Caco-2 (cell line): ENCODE measurements around the gene COMMD1. TPM values are rescaled to one million over a fixed set of nuclear protein-coding genes. Genes with fewer than 3 reads are reported as not detected.

Experiments used
- BruUV-seq: library from RNA; stranded (reverse); fragments of 400-500 nt; replicated peaks from 2 replicates; lab custom pipeline; 2021; lab: Mats Ljungman, UMichigan
- CTCF ChIA-PET: fragments of 300-600 bp; sonication (Branson Sonifier 250); formaldehyde crosslinking; loops from one replicate; lab custom pipeline; 2022; ENCODE audit warnings: antibody characterized with exemption; lab: Charles Lee
- POLR2A ChIA-PET: fragments of 300-600 bp; sonication (Branson Sonifier 250); formaldehyde crosslinking; loops from one replicate; lab custom pipeline; 2022; ENCODE audit warnings: antibody characterized with exemption; lab: Charles Lee
- DNase-seq, 2 experiments: peaks; one replicate each; pipeline versions ENCODE4 v3.0.0 to v3.0.0-alpha.2; 2020 to 2022
- H3K27me3 ChIP-seq: replicated peaks from 2 replicates; pipeline ENCODE4 v1.6.0; 2011; ENCODE audit warnings: low read length; ENCODE audit not compliant: control insufficient read depth, insufficient read depth
- H3K36me3 ChIP-seq: 2 replicates; pipeline ENCODE4 v1.5.1; 2011; ENCODE audit warnings: low read length; ENCODE audit not compliant: control insufficient read depth, insufficient read depth
- H3K4me1 ChIP-seq: fragments of 250-450 bp; sonication (Bioruptor Pico); 2 replicates; pipeline ENCODE4 v1.5.1; 2020; ENCODE audit warnings: mild to moderate bottlenecking
- H3K4me3 ChIP-seq: 2 replicates; pipeline ENCODE4 v1.5.1; 2011; ENCODE audit warnings: low read depth, mild to moderate bottlenecking, control low read depth, low read length
- H3K9me3 ChIP-seq: fragments of 250-450 bp; sonication (Bioruptor Pico); 2 replicates; pipeline ENCODE4 v1.5.1; 2020; ENCODE audit warnings: mild to moderate bottlenecking, moderate library complexity
- H3K27ac Mint-ChIP-seq: one replicate; pipeline ENCODE4 v1.8.0; 2022; ENCODE audit warnings: mixed read lengths; ENCODE audit not compliant: unreplicated experiment
- H3K27me3 Mint-ChIP-seq: one replicate; pipeline ENCODE4 v1.8.0; 2022; ENCODE audit warnings: mixed read lengths; ENCODE audit not compliant: insufficient read depth, unreplicated experiment
- H3K36me3 Mint-ChIP-seq: one replicate; pipeline ENCODE4 v1.8.0; 2022; ENCODE audit warnings: mild to moderate bottlenecking, mixed read lengths; ENCODE audit not compliant: insufficient read depth, unreplicated experiment
- H3K4me1 Mint-ChIP-seq: one replicate; pipeline ENCODE4 v1.8.0; 2022; ENCODE audit warnings: low read depth, mixed read lengths; ENCODE audit not compliant: unreplicated experiment
- H3K4me3 Mint-ChIP-seq: one replicate; pipeline ENCODE4 v1.8.0; 2022; ENCODE audit warnings: mild to moderate bottlenecking, moderate library complexity, mixed read lengths; ENCODE audit not compliant: unreplicated experiment
- H3K9me3 Mint-ChIP-seq: one replicate; pipeline ENCODE4 v1.8.0; 2022; ENCODE audit warnings: mixed read lengths; ENCODE audit not compliant: unreplicated experiment
- CTCF ChIP-seq, 2 experiments: fragments of 200-600 bp in 1 of 2; IDR thresholded peaks; 1 replicate in 1 of 2; 2 replicates in 1 of 2; pipeline versions ENCODE4 v1.5.1 to v1.8.0; 2011 to 2022; ENCODE audit warnings: antibody characterized with exemption in 1 of 2, control low read depth in 1 of 2, inconsistent platforms in 1 of 2, low read depth in 1 of 2, low read length in 1 of 2, mild to moderate bottlenecking in 1 of 2, moderate library complexity in 1 of 2; ENCODE audit not compliant: insufficient read depth in 1 of 2, severe bottlenecking in 1 of 2, unreplicated experiment in 1 of 2
- intact Hi-C: fragments of 100-400 bp; cut with micrococcal nuclease; formaldehyde crosslinking; loops from one replicate; pipeline ENCODE4 v1.10.0; 2022; ENCODE audit not compliant: unreplicated experiment
- total RNA-seq: library from RNA; stranded (reverse); gene quantifications from 2 replicates; pipeline ENCODE4 v1.2.3, GENCODE V29; 2022

The COMMD1 gene
- total RNA-seq, 1 experiment from 2014 or later, result 56.7 TPM

GRCh38 chr2:62042400-62042799, 136.9 kb downstream of the COMMD1 start:
- intact Hi-C loops, result no loop called here
- TF ChIP-seq CTCF (IDR thresholded peaks at IDR 0.05; ENCODE audit: insufficient read depth in 1 of 2, low read depth in 1 of 2, low read length in 1 of 2, severe bottlenecking in 1 of 2, unreplicated experiment in 1 of 2), result no peak
- Histone ChIP-seq H3K36me3 (no peaks in the 10 kb centered on the region), H3K4me1 (peaks cover 20% of the 10 kb centered on the region), H3K4me3 (no peak overlapping the region), H3K27me3 (no peaks in the 10 kb centered on the region), H3K9me3 (peaks cover 8% of the 10 kb centered on the region; the same call in 1 of the 2 replicates)
- peaks cover 5% of the 10 kb centered on the region for H3K36me3 Mint-ChIP-seq
- peaks cover 9% of the 10 kb centered on the region for H3K4me1 Mint-ChIP-seq
- BruUV-seq, result no TSS peak
- DNase-seq, result no peak
- no peak overlapping the region for H3K4me3 Mint-ChIP-seq
- POLR2A ChIA-PET, result no interaction called here
- peak overlapping the region; percentile 46 for H3K27ac Mint-ChIP-seq
- H3K9me3 Mint-ChIP-seq, result peaks cover 6% of the 10 kb centered on the region
- H3K27me3 Mint-ChIP-seq, result no peaks in the 10 kb centered on the region
- CTCF ChIA-PET, result no interaction called here

DNA sequence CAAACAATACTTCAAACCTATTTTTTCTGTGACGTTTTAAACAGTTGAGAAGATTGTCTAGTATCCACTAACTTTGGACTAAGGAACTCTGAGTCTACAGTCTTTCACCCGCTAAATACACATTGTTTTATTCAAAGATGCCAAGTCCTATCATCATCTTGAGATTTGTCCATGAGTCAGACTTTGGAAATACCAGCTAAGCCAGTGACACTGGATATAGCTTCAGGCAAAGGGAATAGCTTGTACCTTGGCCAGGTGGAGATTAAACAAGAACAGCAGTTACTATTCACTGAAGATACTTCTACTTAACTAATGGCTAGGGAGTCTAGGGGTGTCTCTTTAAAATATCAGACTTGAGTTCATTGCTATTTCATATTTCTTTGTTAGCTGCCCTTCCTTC, 137.5 kb downstream of the COMMD1 start:
- POLR2A ChIA-PET, result no interaction called here

DNA sequence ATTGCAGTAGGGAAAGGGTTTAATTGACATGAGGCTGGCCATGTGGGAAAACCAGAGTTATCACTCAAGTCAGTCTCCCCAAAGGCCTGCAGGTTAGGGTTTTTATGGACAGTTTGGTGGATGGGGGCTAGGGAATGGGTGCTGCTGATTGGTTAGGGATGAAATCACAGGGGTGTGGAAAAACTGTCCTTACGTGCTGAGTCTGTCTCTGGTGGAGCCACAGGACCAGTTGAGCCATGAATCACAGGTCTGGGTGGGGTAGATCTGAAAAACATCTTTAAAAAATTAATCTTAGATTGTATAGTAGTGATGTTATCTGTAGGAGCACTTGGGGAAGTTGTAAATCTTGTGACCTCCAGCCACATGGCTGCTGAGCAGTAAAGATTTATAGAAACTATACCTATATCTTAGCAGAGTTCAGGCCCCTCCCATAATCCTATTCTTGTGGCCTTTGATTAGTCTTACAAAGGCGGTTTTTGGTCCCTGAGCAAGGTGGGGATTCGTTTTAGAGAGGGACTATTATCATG, 139.6 kb downstream of the COMMD1 start:
- BruUV-seq, result no TSS peak

More for the DNA sequence above, 137.5 kb downstream of the COMMD1 start:
- no peak overlapping the region for H3K4me3 Mint-ChIP-seq
- TF ChIP-seq CTCF (IDR thresholded peaks at IDR 0.05; ENCODE audit: insufficient read depth in 1 of 2, low read depth in 1 of 2, low read length in 1 of 2, severe bottlenecking in 1 of 2, unreplicated experiment in 1 of 2), result no peak
- Histone ChIP-seq H3K4me3 (no peak overlapping the region), H3K36me3 (no peaks in the 10 kb centered on the region), H3K4me1 (peaks cover 20% of the 10 kb centered on the region), H3K9me3 (peaks cover 8% of the 10 kb centered on the region; the same call in 1 of the 2 replicates), H3K27me3 (no peaks in the 10 kb centered on the region)
- CTCF ChIA-PET, result no interaction called here
- H3K4me1 Mint-ChIP-seq, result peaks cover 9% of the 10 kb centered on the region
- H3K9me3 Mint-ChIP-seq, result peaks cover 6% of the 10 kb centered on the region
- no TSS peak for BruUV-seq
- peak overlapping the region; percentile 46 for H3K27ac Mint-ChIP-seq
- intact Hi-C loops, result no loop called here
- DNase-seq, result peak in 1 of 2 experiments; percentile 36
- H3K27me3 Mint-ChIP-seq, result no peaks in the 10 kb centered on the region
- peaks cover 5% of the 10 kb centered on the region for H3K36me3 Mint-ChIP-seq

More for the DNA sequence above, 139.6 kb downstream of the COMMD1 start:
- Mint-ChIP-seq H3K27ac (no peak overlapping the region), H3K4me1 (peaks cover 9% of the 10 kb centered on the region), H3K27me3 (no peaks in the 10 kb centered on the region), H3K9me3 (peaks cover 6% of the 10 kb centered on the region), H3K4me3 (no peak overlapping the region), H3K36me3 (peaks cover 5% of the 10 kb centered on the region)
- TF ChIP-seq CTCF (IDR thresholded peaks at IDR 0.05; ENCODE audit: insufficient read depth in 1 of 2, low read depth in 1 of 2, low read length in 1 of 2, severe bottlenecking in 1 of 2, unreplicated experiment in 1 of 2), result no peak
- ChIA-PET CTCF (no interaction called here), POLR2A (no interaction called here)
- peaks cover 20% of the 10 kb centered on the region for H3K4me1 ChIP-seq
- intact Hi-C loops, result no loop called here
- H3K36me3 ChIP-seq, result no peaks in the 10 kb centered on the region
- DNase-seq, result no peak
- H3K9me3 ChIP-seq, result peaks cover 8% of the 10 kb centered on the region; the same call in 1 of the 2 replicates
- no peaks in the 10 kb centered on the region for H3K27me3 ChIP-seq
- H3K4me3 ChIP-seq, result no peak overlapping the region
